HT1080 (cell line): ENCODE measurements around the gene RTN4RL1. TPM values are rescaled to one million over a fixed set of nuclear protein-coding genes. Genes with fewer than 3 reads are reported as not detected.
"Not testable (repeated sequence)": the region's sequence is repeated elsewhere in the genome, so short reads cannot be mapped to it uniquely, and the experiment has no call there.

ENCODE experiments used
- DNase-seq: peaks from one replicate; pipeline ENCODE4 v3.0.0-alpha.2; 2015; ENCODE audit warnings: low read depth
- small RNA-seq: library from RNA; depleted of rRNA; stranded (forward); fragments of <200 nt; gene quantifications from one replicate; pipeline ENCODE3, GENCODE V24; 2014
- total RNA-seq: library from RNA; depleted of rRNA; stranded (reverse); fragments of >200 nt; shearing (Covaris generic); gene quantifications from 2 replicates; pipeline ENCODE4 v1.2.3, GENCODE V29; 2014; rRNA removed

Gene RTN4RL1
- total RNA-seq, 1 experiment from 2014 or later = 5.6 TPM

- no peak for DNase-seq
Measured at GRCh38 chr17:1897105-1897656, 128.0 kb downstream of the RTN4RL1 start.

- no peak for DNase-seq
Measured at GRCh38 chr17:1896243-1897104, 128.7 kb downstream of the RTN4RL1 start.

GRCh38 chr17:1895479-1895878, 129.7 kb downstream of the RTN4RL1 start:
- DNase-seq = not testable (repeated sequence)

GRCh38 chr17:1894753-1895339, 130.3 kb downstream of the RTN4RL1 start:
- DNase-seq = no peak

- no peak for DNase-seq
Measured at GRCh38 chr17:1890758-1891450, 134.2 kb downstream of the RTN4RL1 start.

GRCh38 chr17:1888741-1889140, 136.4 kb downstream of the RTN4RL1 start:
- no peak for DNase-seq

Small RNA genes lying within 50 kb of the gene (small RNA-seq; reads per million reads assigned to genes)
- not detected for gene AC090617.9
- gene MIR132 = 0.43 reads per million, percentile 49 among the genes with 10 or more reads in this experiment
- 0.16 reads per million for gene MIR212
- not detected for gene OVCA2

Other genes with a start within 250 kb of the RTN4RL1 start
- 10.7 and 13.0 TPM in 2 replicates for gene SMYD4, start 195.4 kb downstream of the RTN4RL1 start, total RNA-seq
- 30.1 and 59.9 TPM in 2 replicates for gene RPA1, start 195.3 kb downstream of the RTN4RL1 start, total RNA-seq
- gene DPH1, start 4.8 kb upstream of the RTN4RL1 start, total RNA-seq = 44.7 and 53.9 TPM in 2 replicates
- 44.3 and 54.9 TPM in 2 replicates for gene OVCA2, start 16.7 kb upstream of the RTN4RL1 start, total RNA-seq
- gene HIC1, start 29.8 kb upstream of the RTN4RL1 start, total RNA-seq = 0.53 and 0.79 TPM in 2 replicates